Ecto neural progenitor cell (in vitro differentiated cells): Measurements from ENCODE around the gene LIN54.
"Not testable (repeated sequence)": the region's sequence is repeated elsewhere in the genome, so short reads cannot be mapped to it uniquely, and the experiment has no call there.

ENCODE experiments used
- DNase-seq: peaks from one replicate; pipeline ENCODE4 v3.0.0-alpha.2; 2018; ENCODE audit warnings: low spot score

The LIN54 gene

GRCh38 chr4:83012200-83012686 is 1.6 kb upstream of the LIN54 start:
- DNase-seq, result no peak

- no peak for DNase-seq
These were observed 1.1 kb upstream of the LIN54 start for GRCh38 chr4:83011689-83012199.

- DNase-seq, result no peak
These were observed 507 bp downstream of the LIN54 start for GRCh38 chr4:83010111-83010521.

GRCh38 chr4:83009529-83009928 is 1.1 kb downstream of the LIN54 start:
- DNase-seq, result no peak

- not testable (repeated sequence) for DNase-seq
These were observed 7.4 kb downstream of the LIN54 start for GRCh38 chr4:83003044-83003791.

- no peak for DNase-seq
These were observed 8.3 kb downstream of the LIN54 start for GRCh38 chr4:83002329-83002728.

- no peak for DNase-seq
These were observed 11.7 kb downstream of the LIN54 start for GRCh38 chr4:82998898-82999297.

GRCh38 chr4:82994834-82995233 is 15.8 kb downstream of the LIN54 start:
- no peak for DNase-seq

GRCh38 chr4:82989575-82990429 is 20.8 kb downstream of the LIN54 start:
- no peak for DNase-seq

- DNase-seq, result no peak
These were observed 22.2 kb downstream of the LIN54 start for GRCh38 chr4:82988323-82988832.

GRCh38 chr4:82987519-82987918 is 23.1 kb downstream of the LIN54 start:
- not testable (repeated sequence) for DNase-seq

GRCh38 chr4:82984459-82984858 is 26.2 kb downstream of the LIN54 start:
- no peak for DNase-seq

GRCh38 chr4:82983444-82983843 is 27.2 kb downstream of the LIN54 start:
- no peak for DNase-seq

- no peak for DNase-seq
These were observed 29.5 kb downstream of the LIN54 start for GRCh38 chr4:82981138-82981537.

- no peak for DNase-seq
These were observed 34.8 kb downstream of the LIN54 start for GRCh38 chr4:82975792-82976191.

GRCh38 chr4:82969414-82969813 is 41.2 kb downstream of the LIN54 start:
- DNase-seq, result no peak

- DNase-seq, result no peak
These were observed 41.7 kb downstream of the LIN54 start for GRCh38 chr4:82968972-82969371.

- DNase-seq, result no peak
These were observed 44.9 kb downstream of the LIN54 start for GRCh38 chr4:82965763-82966162.

GRCh38 chr4:82957045-82957444 is 53.6 kb downstream of the LIN54 start:
- DNase-seq, result no peak

GRCh38 chr4:82954212-82954611 is 56.4 kb downstream of the LIN54 start:
- no peak for DNase-seq

- DNase-seq, result no peak
These were observed 59.4 kb downstream of the LIN54 start for GRCh38 chr4:82951196-82951595.

GRCh38 chr4:82948647-82949204 is 61.9 kb downstream of the LIN54 start:
- no peak for DNase-seq
